GM21717 (cell line): ENCODE data around the gene OR52A5.
"Not testable (repeated sequence)": the region's sequence is repeated elsewhere in the genome, so short reads cannot be mapped to it uniquely, and the experiment has no call there.

Source experiments
- ATAC-seq: cut with Tn5 transposase; IDR thresholded peaks from one replicate; pipeline ENCODE4 v1.9.1; 2021; ENCODE audit warnings: mild to moderate bottlenecking, moderate library complexity; ENCODE audit not compliant: unreplicated experiment

OR52A5 gene

DNA sequence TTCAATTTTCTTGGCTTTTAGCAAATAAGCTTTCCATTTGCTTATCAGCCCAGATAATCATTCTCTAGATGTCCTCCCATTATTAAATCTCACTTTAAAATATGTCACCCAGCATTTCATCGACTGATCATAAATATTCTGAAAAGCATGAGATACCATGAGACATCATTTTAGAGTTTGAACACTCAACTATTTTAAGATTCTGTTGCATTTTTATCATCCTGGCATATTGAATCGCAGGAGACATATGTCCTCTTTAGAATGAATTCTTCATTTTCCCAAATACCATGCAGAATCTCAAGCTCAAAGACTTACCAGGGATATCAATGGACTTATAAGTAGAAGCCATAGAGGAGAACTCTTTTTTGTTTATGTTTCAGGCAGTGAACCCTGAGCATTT is at the start of gene OR52A5:
TSS of gene OR52A5 (minus strand) at position 361 of the 400 bp plus-strand sequence. CDS start 5,714 bp downstream, outside the sequence.
- no peak for ATAC-seq

DNA sequence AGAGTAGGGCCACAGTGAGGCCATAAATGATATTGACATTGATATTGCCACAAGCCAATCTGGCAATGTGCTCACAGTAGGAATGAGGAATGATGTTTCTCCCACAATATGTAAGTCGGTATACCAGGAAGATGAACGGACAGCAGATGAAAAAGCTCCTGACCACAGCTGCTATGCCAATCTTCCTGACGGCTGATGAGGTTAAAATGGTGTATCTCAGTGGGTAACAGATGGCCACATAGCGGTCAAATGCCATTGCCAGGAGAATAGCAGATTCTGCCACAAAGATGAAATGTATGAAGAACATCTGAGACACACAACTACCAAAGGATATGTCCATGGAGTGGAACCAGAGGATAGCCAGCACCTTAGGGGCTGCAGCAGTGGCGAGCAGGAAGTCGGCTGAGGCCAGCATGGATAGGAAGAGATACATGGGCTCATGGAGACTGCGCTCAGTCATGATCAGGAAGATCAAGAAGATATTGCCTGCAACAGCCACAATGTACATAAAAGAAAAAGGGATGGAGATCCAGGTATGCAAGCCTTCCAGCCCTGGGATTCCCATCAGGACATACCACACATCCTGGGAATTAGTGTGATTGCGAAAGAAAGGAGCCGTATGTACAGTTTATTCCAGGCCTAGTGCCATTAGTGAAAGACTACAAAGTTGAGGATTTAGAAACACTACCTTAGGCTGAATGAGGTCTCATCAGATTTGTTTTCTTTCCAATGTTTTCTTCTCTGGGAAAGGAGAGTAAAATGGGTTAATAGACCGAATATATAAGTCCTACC is 40.1 kb upstream of the OR52A5 start:
- no peak for ATAC-seq

DNA sequence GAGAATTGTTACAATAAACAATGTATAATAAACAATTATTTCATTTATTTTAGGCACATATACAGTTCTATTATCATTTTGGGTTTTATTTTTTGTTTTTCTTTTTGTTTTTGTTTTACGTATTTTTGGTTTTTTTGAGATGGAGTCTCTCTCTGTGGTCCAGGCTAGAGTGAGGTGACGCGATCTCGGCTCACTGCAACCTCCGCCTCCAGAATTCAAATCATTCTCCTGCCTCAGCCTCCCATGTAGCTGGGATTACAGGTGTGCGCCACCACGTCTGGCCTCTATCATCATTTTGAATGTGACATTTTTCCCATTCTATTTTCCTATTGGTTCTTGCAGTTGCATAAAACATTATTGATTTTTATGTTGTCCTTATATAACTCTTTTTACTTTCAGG is 36.8 kb upstream of the OR52A5 start:
- no peak for ATAC-seq

DNA sequence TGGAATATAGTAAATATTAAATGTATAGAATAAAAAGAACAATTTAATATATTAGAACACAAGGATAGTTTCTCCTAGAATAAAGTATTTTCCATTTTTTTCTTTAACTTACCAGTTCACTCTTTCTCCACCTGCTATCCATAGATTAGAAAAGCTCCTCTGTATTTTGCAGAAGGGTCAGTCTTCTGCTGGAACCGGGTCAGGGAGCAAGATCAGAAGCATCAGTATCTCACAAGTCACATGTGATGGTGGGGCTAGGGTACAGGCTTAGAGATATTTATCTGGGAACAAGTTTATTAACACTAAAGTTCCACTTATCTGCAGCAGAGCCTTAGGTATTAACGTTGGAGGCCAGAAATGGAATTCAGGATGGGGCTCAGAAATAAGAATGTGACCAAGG is 33.7 kb upstream of the OR52A5 start:
- ATAC-seq: no peak

- not testable (repeated sequence) for ATAC-seq
Observed at GRCh38 chr11:5165898-5166297, 27.7 kb upstream of the OR52A5 start.

DNA sequence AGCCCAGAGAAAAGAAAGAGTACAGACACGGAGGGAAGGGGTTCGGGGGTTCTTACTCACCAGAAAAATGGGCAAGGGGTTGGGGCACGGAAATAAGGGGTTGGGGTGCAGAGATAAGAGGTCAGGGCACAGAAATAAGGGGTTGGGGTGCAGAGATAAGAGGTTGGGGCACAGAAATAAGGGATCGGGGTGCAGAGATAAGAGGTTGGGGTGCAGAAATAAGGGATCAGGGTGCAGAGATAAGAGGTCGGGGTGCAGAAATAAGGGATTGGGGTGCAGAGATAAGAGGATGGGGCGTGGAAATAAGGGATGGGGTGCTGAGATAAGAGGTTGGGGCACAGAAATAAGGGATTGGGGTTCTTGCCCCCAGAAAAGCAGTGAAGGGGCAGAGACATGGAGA is 26.7 kb upstream of the OR52A5 start:
- ATAC-seq: not testable (repeated sequence)

GRCh38 chr11:5161045-5161444 is 22.9 kb upstream of the OR52A5 start:
- ATAC-seq: not testable (repeated sequence)

- not testable (repeated sequence) for ATAC-seq
Observed at GRCh38 chr11:5160217-5160616, 22.1 kb upstream of the OR52A5 start.

DNA sequence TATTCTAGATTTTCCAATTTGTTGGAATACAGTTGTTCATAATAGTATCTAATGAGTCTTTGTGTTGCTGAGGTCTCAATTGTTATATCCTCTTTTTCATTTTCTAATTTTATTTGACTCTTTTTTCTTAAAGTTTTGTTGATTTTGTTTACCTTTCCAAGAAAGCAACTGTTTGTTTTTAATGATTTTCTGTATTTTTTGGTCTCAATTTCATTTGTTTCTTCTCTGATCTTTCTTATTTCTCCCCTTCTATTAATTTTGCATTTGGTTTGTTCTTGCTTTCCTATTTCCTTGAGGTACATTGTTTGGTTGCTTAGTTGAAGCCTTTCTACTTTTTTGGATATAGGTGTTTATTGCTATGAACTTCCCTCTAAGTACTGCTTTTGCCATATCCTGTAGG is 21.6 kb upstream of the OR52A5 start:
- ATAC-seq: no peak

- no peak for ATAC-seq
Observed at GRCh38 chr11:5154657-5155056, 16.5 kb upstream of the OR52A5 start, which contains the start of gene OR52A1. TSS of gene OR52A1 (minus strand) at chr11:5154757. CDS start at chr11:5152369, 2,388 bp downstream.

- no peak for ATAC-seq
Observed at GRCh38 chr11:5153574-5154431, 15.6 kb upstream of the OR52A5 start.

DNA sequence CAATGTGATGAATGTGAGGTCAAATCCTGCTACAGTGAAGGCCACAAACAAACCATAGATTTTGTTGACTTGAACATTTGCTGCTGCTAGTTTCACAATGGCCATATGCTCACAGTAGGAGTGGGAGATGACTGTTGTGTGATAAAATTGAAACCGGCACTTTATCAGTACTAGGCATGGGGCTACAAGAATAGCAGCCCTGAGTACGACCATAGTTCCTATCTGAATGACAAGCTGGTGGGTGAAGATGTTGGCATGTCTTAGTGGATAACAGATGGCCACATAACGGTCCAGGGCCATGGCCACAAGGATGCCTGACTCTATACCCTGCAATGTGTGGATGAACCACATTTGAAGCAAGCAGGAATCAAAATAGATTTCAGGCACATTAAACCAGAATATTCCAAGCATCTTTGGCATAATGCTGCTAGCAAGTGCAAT is 13.6 kb upstream of the OR52A5 start:
- no peak for ATAC-seq

- ATAC-seq: not testable (repeated sequence)
Observed at GRCh38 chr11:5144206-5144605, 6.0 kb upstream of the OR52A5 start.

GRCh38 chr11:5137014-5137413 is 1.1 kb downstream of the OR52A5 start:
- ATAC-seq: no peak

GRCh38 chr11:5136261-5136660 is 1.9 kb downstream of the OR52A5 start:
- ATAC-seq: no peak

DNA sequence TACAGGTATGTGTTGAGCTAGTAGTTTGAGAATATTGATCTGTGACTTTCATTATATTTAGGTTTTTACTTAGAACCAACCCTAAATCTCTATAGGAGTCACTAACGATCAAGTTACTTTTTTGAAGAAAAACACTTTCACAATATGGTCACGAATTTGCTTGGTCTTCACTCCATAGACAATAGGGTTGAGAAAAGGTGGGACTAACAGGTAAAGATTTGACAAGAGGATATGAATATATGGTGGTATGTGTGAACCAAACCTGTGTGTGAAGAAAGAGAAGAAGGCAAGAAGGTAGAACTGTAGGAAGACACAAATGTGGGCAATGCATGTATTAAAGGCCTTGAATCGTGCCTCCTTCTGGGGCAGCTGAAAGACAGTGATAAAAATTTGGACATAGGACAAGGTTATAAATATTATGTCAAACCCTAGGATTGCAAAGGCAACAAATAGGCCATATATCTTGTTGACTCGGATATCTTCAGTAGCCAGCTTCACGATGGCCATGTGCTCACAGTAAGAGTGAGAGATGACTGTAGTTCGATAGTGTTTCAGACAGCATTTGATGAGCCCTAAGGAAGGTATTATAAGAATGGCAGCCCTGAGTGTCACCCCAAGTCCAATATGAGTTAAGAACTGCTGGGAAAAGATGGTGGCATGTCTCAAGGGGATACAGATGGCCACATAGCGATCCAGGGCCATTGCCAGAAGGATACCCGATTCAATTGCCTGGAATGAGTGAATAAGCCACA is 6.4 kb downstream of the OR52A5 start:
- ATAC-seq: no peak

DNA sequence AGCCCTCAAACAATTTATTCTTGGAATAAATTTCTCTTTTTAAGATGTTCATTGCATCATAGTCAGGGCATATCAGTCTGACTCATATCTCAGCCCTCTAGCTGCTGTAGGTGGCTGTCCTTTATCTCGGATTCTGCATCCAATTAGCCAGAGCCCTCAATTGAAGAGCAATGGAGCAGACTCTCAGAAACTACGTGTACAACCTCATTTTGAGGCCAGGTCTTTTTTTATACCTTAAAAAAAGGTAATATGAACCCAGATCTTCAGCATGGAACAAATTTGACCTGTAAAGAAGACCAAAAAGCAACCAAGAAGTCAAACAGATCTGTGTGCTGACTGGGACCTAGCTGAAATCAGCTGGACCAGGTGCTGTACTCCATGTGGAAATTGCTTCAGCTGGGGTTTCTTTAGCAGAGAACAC is 8.7 kb downstream of the OR52A5 start:
- no peak for ATAC-seq

GRCh38 chr11:5124891-5125620 is 13.1 kb downstream of the OR52A5 start:
- no peak for ATAC-seq

- peak; percentile 96 for ATAC-seq
Observed at GRCh38 chr11:5123802-5124521, 14.2 kb downstream of the OR52A5 start.

DNA sequence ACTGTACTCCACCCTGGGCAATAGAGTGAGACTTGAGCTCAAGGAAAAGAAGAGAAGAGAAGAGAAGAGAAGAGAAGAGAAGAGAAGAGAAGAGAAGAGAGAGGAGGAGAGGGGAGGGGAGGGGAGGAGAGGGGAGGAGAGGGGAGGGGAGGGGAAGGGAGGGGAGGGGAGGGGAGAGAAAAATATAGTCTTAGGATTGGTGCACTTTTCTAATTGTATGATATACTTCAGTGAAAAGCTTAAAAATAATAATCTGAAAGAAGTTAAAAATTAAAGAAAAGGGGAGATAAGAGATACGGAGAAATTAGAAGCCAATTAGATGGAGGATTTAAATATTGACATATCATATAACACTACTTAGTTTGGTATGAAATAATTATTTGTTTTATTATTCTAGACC is 19.3 kb downstream of the OR52A5 start:
- ATAC-seq: no peak
